Left cardiac atrium (tissue), 4 donors: Measurements from ENCODE around the gene CPXM1. TPM values are rescaled to one million over a fixed set of nuclear protein-coding genes. Genes with fewer than 3 reads are reported as not detected.
"Not testable (repeated sequence)": the region's sequence is repeated elsewhere in the genome, so short reads cannot be mapped to it uniquely, and the experiment has no call there.

Experiments
- ATAC-seq, 2 donors: fragments of 200-7000 bp; cut with Tn5 transposase; one replicate each; pipeline ENCODE4 v1.9.1; 2020; ENCODE audit warnings: mild to moderate bottlenecking in 2 of 2, moderate library complexity in 2 of 2
- DNase-seq: peaks from one replicate; pipeline ENCODE4 v3.0.0-alpha.2; 2020
- intact Hi-C, 2 donors: fragments of 100-400 bp; cut with DNase I; formaldehyde crosslinking; loops; one replicate each; pipeline versions ENCODE4 v1.14.1 to v1.15.1; 2022 to 2023
- total RNA-seq, 2 donors: library from RNA; stranded (reverse); fragmentation: NEBNext Ultra II Directional; extraction: Animal tissue kit (Norgen Biotek cat#: 25700); gene quantifications; one replicate each; pipeline ENCODE4 v1.2.1, GENCODE V29; 2021
- donor health status: DM: no; HTN: yes; CAD: no.
- donor health status: DM: no; HTN: yes; CAD: no; lungs with severe emphysema.
- donor health status: DM: yes; HTN: yes; CAD: no.
- donor health status: Dilated cardiomyopathy.

Gene CPXM1
- total RNA-seq, 2 donors from 2014 or later = 4.3 to 8.7 TPM

- no peak for ATAC-seq
- intact Hi-C loops = no loop called here
- no peak for DNase-seq
These were observed 28.9 kb upstream of the CPXM1 start for GRCh38 chr20:2829376-2829775.

GRCh38 chr20:2826655-2827054 is 26.2 kb upstream of the CPXM1 start:
- intact Hi-C loops = no loop called here
- DNase-seq (no peak), ATAC-seq (no peak)

- DNase-seq (no peak), ATAC-seq (no peak)
- intact Hi-C loops = no loop called here
These were observed 25.3 kb upstream of the CPXM1 start for GRCh38 chr20:2825761-2826160.

GRCh38 chr20:2822073-2822472 is 21.6 kb upstream of the CPXM1 start:
- intact Hi-C loops = no loop called here
- no peak for ATAC-seq
- DNase-seq = no peak

- intact Hi-C loops = no loop called here
- DNase-seq (no peak), ATAC-seq (peak; percentile 45 to 49)
These were observed 20.8 kb upstream of the CPXM1 start for GRCh38 chr20:2820896-2821869.

- peak; percentile 70 to 86 for ATAC-seq
- intact Hi-C loops = no loop called here
- no peak for DNase-seq
These were observed 19.9 kb upstream of the CPXM1 start for GRCh38 chr20:2820084-2820895.

DNA sequence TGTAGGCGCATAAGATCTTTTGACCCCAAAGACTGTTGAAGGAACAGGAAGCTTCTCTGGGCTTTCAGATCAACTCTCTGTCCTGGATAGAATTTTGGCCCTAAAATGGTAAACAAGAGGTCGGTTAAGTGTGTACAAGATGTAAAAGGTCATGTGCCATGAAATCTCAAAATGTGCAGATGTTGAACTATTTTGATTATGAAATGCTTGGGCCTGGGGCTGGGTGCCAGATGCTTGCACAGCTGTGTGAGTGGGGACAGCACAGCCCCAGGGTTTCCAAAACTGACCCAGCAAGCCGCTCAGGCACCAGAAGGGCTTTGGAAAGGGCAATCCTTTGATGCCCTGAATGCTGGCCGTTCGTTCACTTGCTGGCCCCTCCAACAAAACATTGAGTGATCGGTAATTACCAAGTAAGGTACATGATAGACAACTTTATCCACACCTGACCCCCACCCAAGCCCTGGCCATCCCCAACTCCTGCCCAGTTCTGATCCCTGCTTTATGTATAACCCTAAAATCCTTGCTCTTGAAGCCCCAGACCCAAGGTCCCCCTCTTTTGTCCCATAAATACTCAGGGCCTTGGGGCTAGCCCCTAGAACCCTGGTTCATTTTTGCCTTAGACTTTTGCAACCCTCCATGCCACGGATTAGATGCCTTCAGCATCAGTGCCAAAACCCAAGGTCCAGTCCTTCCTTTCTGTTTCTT is 17.6 kb upstream of the CPXM1 start:
- peak in 1 of 2 donors; percentile 64 for ATAC-seq
- DNase-seq = no peak
- intact Hi-C loops = no loop called here

- intact Hi-C loops = no loop called here
- DNase-seq (no peak), ATAC-seq (no peak)
These were observed 16.9 kb upstream of the CPXM1 start for GRCh38 chr20:2817341-2817726.

DNA sequence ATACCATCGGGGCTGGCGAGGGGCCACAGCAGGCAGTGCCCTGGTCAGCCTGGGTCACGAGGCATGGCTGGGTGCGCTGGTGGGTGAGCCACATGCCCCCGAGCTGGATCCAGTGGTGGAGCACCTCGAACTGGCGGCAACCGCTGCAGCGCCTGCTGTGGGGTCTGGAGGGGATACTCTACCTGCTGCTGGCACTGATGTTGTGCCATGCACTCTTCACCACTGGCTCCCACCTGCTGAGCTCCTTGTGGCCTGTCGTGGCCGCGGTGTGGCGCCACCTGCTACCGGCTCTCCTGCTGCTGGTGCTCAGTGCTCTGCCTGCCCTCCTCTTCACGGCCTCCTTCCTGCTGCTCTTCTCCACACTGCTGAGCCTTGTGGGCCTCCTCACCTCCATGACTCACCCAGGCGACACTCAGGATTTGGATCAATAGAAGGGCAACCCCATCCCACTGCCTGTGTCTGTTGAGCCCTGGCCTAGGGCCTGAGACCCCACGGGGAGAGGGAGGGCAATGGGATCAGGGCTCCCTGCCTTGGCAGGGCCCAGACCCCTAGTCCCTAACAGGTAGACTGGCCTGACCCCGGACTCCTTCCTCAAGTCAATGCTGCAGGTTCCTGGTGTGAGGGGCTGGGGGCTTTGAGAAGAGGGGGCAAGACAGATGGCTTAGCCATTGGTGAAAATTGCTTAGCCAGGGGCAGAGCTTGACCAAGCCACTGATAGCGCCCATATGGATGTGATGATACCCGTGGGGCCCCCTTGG is 16.3 kb upstream of the CPXM1 start:
- ATAC-seq (no peak), DNase-seq (no peak)
- intact Hi-C loops = no loop called here

DNA sequence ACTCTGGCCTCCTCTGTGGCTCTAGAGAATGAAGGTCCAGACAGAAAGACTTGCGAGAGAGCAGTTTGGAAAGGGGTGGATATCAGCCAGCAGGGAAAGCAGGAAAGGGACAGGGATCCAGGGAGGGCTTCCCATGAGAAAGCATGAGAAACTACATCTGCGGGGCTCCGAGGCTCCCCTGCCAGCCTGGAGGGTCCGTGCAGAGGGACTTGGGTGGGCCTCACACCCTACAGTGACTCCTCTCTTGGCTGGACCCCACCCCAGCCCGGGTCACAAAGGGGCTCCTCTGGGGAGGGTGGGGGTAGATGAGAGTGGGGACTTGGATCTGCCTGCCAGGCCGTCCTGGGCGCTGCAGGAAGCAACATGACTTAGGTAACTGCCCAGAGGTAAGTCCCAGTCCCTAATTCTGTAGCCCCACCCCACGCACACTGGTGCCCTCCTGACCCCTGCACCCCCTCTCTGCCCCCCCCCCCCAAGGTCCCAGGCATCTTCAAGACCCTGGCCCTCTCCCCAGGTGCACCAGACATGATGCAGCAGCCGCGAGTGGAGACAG is 15.7 kb upstream of the CPXM1 start, which contains the start of gene TMEM239:
Gene TMEM239 (plus strand): TSS at position 335 of the 553 bp plus-strand sequence. CDS start 191 bp downstream, at position 526.
- intact Hi-C loops = no loop called here
- ATAC-seq (no peak), DNase-seq (no peak)

DNA sequence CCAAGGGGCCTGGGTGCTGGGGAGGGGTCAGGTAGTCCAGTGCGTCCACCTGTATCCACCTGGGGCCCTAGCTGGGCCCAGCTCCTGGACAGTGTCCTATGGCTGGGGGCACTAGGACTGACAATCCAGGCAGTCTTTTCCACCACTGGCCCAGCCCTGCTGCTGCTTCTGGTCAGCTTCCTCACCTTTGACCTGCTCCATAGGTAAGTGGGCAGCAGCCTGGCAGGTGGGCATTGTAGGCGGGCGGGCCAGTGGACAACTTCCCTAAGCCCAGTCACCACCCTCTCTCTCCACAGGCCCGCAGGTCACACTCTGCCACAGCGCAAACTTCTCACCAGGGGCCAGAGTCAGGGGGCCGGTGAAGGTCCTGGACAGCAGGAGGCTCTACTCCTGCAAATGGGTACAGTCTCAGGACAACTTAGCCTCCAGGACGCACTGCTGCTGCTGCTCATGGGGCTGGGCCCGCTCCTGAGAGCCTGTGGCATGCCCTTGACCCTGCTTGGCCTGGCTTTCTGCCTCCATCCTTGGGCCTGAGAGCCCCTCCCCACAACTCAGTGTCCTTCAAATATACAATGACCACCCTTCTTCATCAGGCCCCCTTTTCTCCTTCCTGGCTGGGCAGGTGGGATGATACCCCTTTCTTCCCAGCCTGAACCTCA is 14.9 kb upstream of the CPXM1 start:
- intact Hi-C loops = no loop called here
- ATAC-seq (no peak), DNase-seq (no peak)

GRCh38 chr20:2814587-2815051 is 14.2 kb upstream of the CPXM1 start, which contains the start of gene C20orf141:
Gene C20orf141 (plus strand): TSS chr20:2814987. CDS start chr20:2815185, 198 bp downstream.
- ATAC-seq = peak; percentile 39 to 92
- no peak for DNase-seq
- intact Hi-C loops = no loop called here

DNA sequence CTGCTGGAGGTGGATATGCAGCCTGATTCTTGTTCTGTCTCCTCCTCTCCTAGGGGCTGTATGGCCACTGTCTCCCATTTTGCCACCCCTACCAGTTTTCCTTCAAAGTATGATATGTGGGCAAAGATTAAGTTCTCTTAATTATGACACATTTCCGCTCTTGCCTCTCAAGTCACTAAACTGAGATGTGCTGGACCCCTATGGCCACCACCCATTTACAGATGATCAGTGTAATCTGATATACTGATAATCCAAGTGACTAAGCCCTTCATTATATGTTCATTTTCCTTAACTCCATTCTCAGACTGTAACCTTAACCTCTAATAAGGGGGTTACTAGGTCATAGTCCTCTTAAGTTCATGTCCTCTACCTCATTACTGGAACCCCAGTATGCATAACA is 13.6 kb upstream of the CPXM1 start:
- DNase-seq (no peak), ATAC-seq (no peak)
- intact Hi-C loops = no loop called here

- intact Hi-C loops = no loop called here
- DNase-seq (no peak), ATAC-seq (no peak)
These were observed 11.8 kb upstream of the CPXM1 start for GRCh38 chr20:2812189-2812588.

GRCh38 chr20:2809690-2810089 is 9.3 kb upstream of the CPXM1 start:
- no peak for DNase-seq
- ATAC-seq = no peak
- intact Hi-C loops = no loop called here

GRCh38 chr20:2807929-2808328 is 7.5 kb upstream of the CPXM1 start:
- DNase-seq, intact Hi-C loops, ATAC-seq: not testable (repeated sequence)

DNA sequence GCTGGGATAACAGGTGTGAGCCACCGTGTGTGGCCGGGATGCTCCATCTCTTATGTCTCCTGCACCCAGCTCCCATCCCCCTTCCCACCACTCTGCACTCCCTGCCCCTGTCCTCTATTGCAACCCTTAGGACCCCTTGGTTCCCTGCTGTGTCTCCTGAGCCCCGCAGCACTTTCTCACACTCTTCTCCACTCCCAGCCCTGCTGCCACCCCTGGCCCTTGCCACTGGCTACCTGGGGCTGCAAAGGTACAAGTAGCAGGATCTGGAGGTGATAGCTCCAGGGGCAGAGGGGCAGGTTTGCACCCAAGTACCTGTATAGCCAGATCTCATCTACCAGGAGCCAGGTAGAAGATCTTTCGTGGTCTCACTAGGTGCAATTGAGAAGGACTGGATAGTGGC is 6.6 kb upstream of the CPXM1 start:
- intact Hi-C loops = no loop called here
- no peak for DNase-seq

DNA sequence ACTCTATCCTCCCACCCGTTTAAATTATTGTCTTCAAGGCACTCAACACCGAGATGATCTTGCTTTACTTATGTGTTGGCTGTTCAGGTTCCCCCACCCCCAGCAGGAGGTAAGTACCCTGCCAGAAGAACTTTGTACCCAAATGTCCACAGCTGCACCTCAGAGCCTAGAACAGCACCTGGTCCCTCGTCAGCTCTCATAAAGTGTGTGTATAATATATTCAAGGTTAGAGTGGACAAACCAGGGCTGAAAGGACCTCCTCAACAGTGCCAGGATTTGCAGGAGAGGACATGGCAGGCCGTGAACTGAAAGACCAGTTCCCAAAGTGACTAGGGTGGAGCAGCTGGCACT is 5.9 kb upstream of the CPXM1 start:
- intact Hi-C loops = no loop called here
- ATAC-seq (no peak), DNase-seq (no peak)

More for the DNA sequence above, 6.6 kb upstream of the CPXM1 start:
- ATAC-seq = no peak
